NCI-H526 (cell line): ENCODE results near the gene ZNF490.

ENCODE experiments used
- DNase-seq, 2 experiments: peaks; one replicate each; lab custom pipeline; 2025; lab: John Stamatoyannopoulos, UW

The ZNF490 gene

GRCh38 chr19:12543855-12544254 lies 66.8 kb downstream of the ZNF490 start:
- DNase-seq: no peak
